HG03342 (cell line): ENCODE results near the gene TMEM87B.
A peak's percentile ranks its signal among the peaks of the same experiment; 100 is the strongest.
"Not testable (repeated sequence)": the region's sequence is repeated elsewhere in the genome, so short reads cannot be mapped to it uniquely, and the experiment has no call there.

Experiments used
- ATAC-seq: cut with Tn5 transposase; IDR thresholded peaks from one replicate; pipeline ENCODE4 v1.9.1; 2021; ENCODE audit warnings: mild to moderate bottlenecking, moderate library complexity; ENCODE audit not compliant: unreplicated experiment

The TMEM87B gene

GRCh38 chr2:112032689-112033465 lies 22.2 kb upstream of the TMEM87B start:
- ATAC-seq = no peak

- no peak for ATAC-seq
These were observed 21.5 kb upstream of the TMEM87B start for GRCh38 chr2:112033600-112033999.

GRCh38 chr2:112034924-112035323 lies 20.1 kb upstream of the TMEM87B start:
- ATAC-seq = no peak

- ATAC-seq = no peak
These were observed 19.3 kb upstream of the TMEM87B start for GRCh38 chr2:112035786-112036185.

GRCh38 chr2:112039556-112039955 lies 15.5 kb upstream of the TMEM87B start:
- not testable (repeated sequence) for ATAC-seq

GRCh38 chr2:112040066-112040465 lies 15.0 kb upstream of the TMEM87B start:
- ATAC-seq = not testable (repeated sequence)

- not testable (repeated sequence) for ATAC-seq
These were observed 13.6 kb upstream of the TMEM87B start for GRCh38 chr2:112041460-112041859.

- ATAC-seq = no peak
These were observed 9.5 kb upstream of the TMEM87B start for GRCh38 chr2:112045446-112046014.

GRCh38 chr2:112046231-112046630 lies 8.8 kb upstream of the TMEM87B start:
- ATAC-seq = no peak

GRCh38 chr2:112047537-112048235 lies 7.4 kb upstream of the TMEM87B start:
- no peak for ATAC-seq

GRCh38 chr2:112048236-112048592 lies 6.9 kb upstream of the TMEM87B start:
- no peak for ATAC-seq

GRCh38 chr2:112048887-112049286 lies 6.2 kb upstream of the TMEM87B start:
- ATAC-seq = no peak

GRCh38 chr2:112050316-112050715 lies 4.8 kb upstream of the TMEM87B start:
- no peak for ATAC-seq

GRCh38 chr2:112053917-112054846 lies 887 bp upstream of the TMEM87B start:
- peak; percentile 54 for ATAC-seq

GRCh38 chr2:112055730-112056625 lies 909 bp downstream of the TMEM87B start:
- ATAC-seq = no peak

- no peak for ATAC-seq
These were observed 1.5 kb downstream of the TMEM87B start for GRCh38 chr2:112056626-112056987.

GRCh38 chr2:112059671-112060070 lies 4.6 kb downstream of the TMEM87B start:
- ATAC-seq = no peak

- ATAC-seq = no peak
These were observed 6.2 kb downstream of the TMEM87B start for GRCh38 chr2:112061299-112061698.

GRCh38 chr2:112061840-112062239 lies 6.8 kb downstream of the TMEM87B start:
- no peak for ATAC-seq

GRCh38 chr2:112062894-112063293 lies 7.8 kb downstream of the TMEM87B start:
- ATAC-seq = no peak
